GM23248 (cell line): Measurements from ENCODE around the gene CCDC86. TPM values are rescaled to one million over a fixed set of nuclear protein-coding genes. Genes with fewer than 3 reads are reported as not detected.
A peak's percentile ranks its signal among the peaks of the same experiment; 100 is the strongest.

ENCODE experiments used
- DNase-seq: peaks from one replicate; pipeline ENCODE4 v3.0.0-alpha.2; 2015
- H2AFZ ChIP-seq: fragments of 200-600 bp; sonication (generic); 2 replicates; pipeline ENCODE4 v1.6.1; 2016; ENCODE audit warnings: antibody characterized with exemption
- H3F3A ChIP-seq: fragments of 200-600 bp; sonication (generic); 2 replicates; pipeline ENCODE4 v1.6.1; 2016; ENCODE audit warnings: mild to moderate bottlenecking, antibody characterized with exemption, mixed run types; ENCODE audit not compliant: insufficient read depth
- H3K27ac ChIP-seq: fragments of 200-600 bp; sonication (generic); 2 replicates; pipeline ENCODE4 v1.5.1; 2016; ENCODE audit warnings: mild to moderate bottlenecking
- H3K27me3 ChIP-seq: fragments of 200-600 bp; sonication (generic); replicated peaks from 2 replicates; pipeline ENCODE4 v1.6.1; 2016; ENCODE audit warnings: mild to moderate bottlenecking; ENCODE audit not compliant: insufficient read depth
- H3K36me3 ChIP-seq: fragments of 200-600 bp; sonication (generic); 2 replicates; pipeline ENCODE4 v1.6.1; 2016; ENCODE audit warnings: low read depth, mild to moderate bottlenecking
- H3K4me1 ChIP-seq: fragments of 200-600 bp; sonication (generic); 2 replicates; pipeline ENCODE4 v1.6.1; 2016; ENCODE audit warnings: mild to moderate bottlenecking; ENCODE audit not compliant: insufficient read depth
- H3K4me2 ChIP-seq: fragments of 200-600 bp; sonication (generic); one replicate; pipeline ENCODE4 v1.6.1; 2016; ENCODE audit warnings: mild to moderate bottlenecking; ENCODE audit not compliant: unreplicated experiment
- H3K4me3 ChIP-seq: fragments of 200-600 bp; sonication (generic); 2 replicates; pipeline ENCODE4 v1.5.1; 2016; ENCODE audit warnings: mild to moderate bottlenecking
- H3K79me2 ChIP-seq: fragments of 200-600 bp; sonication (generic); 2 replicates; pipeline ENCODE4 v1.6.1; 2016; ENCODE audit warnings: mild to moderate bottlenecking; ENCODE audit not compliant: insufficient read depth
- H3K9ac ChIP-seq: fragments of 200-600 bp; sonication (generic); 2 replicates; pipeline ENCODE4 v1.6.1; 2016; ENCODE audit warnings: mild to moderate bottlenecking
- H3K9me2 ChIP-seq: fragments of 200-600 bp; sonication (generic); 2 replicates; pipeline ENCODE4 v1.6.1; 2016; ENCODE audit warnings: mixed run types, mild to moderate bottlenecking, moderate library complexity; ENCODE audit not compliant: insufficient read depth
- H3K9me3 ChIP-seq: fragments of 200-600 bp; sonication (generic); one replicate; pipeline ENCODE4 v1.6.1; 2017; ENCODE audit warnings: low read depth
- H4K20me1 ChIP-seq: fragments of 200-600 bp; sonication (generic); 2 replicates; pipeline ENCODE4 v1.6.0; 2016; ENCODE audit not compliant: insufficient read depth
- EZH2 ChIP-seq: fragments of 200-600 bp; sonication (generic); IDR thresholded peaks from 2 replicates; pipeline ENCODE4 v1.6.1; 2018; ENCODE audit warnings: antibody characterized with exemption, mild to moderate bottlenecking; ENCODE audit not compliant: insufficient read depth, poor library complexity, severe bottlenecking
- EZH2phosphoT487 ChIP-seq: fragments of 200-600 bp; sonication (generic); IDR thresholded peaks from 2 replicates; pipeline ENCODE4 v1.6.1; 2018; ENCODE audit warnings: antibody characterized with exemption, moderate library complexity, mild to moderate bottlenecking, low read depth; ENCODE audit not compliant: insufficient read depth
- WGBS, 2 experiments: methylation state at CpG; one replicate each; pipeline ENCODE4 v1.1.6; 2015 to 2017; ENCODE audit warnings: low lambda C conversion rate in 2 of 2, low coverage in 1 of 2; ENCODE audit errors: missing lambda C conversion rate in 2 of 2; 5-methylcytosine and 5-hydroxymethylcytosine counted together
- in situ Hi-C: fragments of 300-500 bp; cut with MboI; formaldehyde crosslinking; loops from 2 replicates; pipeline ENCODE4 v1.15.0; 2020
- polyA plus RNA-seq: library from polyadenylated mRNA; unstranded; fragments of >200 nt; fragmentation: Nextera tagmentation; extraction: Ambion mirVana; gene quantifications from 2 replicates; pipeline ENCODE4 v1.2.1, GENCODE V29; 2016
- total RNA-seq: library from RNA; depleted of rRNA; stranded (reverse); fragments of >200 nt; shearing (Covaris generic); gene quantifications from 2 replicates; pipeline ENCODE4 v1.2.3, GENCODE V29; 2014

The CCDC86 gene
- total and polyA plus RNA-seq, 2 experiments from 2014 or later: 10.7 to 37.6 TPM

DNA sequence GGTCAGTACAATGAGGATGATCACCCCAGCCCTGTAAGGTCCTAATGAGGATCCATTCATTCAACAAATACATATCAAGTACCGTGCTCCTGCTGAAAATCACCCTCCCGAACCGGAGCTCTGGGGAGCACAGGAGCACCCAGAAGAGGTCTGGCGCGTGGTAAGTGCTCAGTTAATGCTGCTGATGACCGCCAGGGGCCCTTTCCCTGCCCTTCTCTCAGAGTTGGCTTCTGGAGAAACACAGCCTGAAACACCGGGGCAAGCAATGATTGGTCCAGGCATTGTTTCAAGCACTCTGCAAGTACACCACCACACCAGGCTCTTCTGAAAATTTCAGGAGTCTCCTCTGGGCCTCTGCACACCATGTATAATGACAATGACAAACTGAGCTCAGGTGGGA, 3.8 kb upstream of the CCDC86 start:
- no peaks in the 10 kb centered on the region; the same call in 1 of the 2 replicates for H3K27me3 ChIP-seq
- H3K4me2 ChIP-seq: no peak overlapping the region
- peaks cover 12% of the 10 kb centered on the region for H3K79me2 ChIP-seq
- H3K36me3 ChIP-seq: no peaks in the 10 kb centered on the region
- H3K9ac ChIP-seq: no peak overlapping the region
- peaks cover 21% of the 10 kb centered on the region for H3K4me1 ChIP-seq
- DNase-seq: peak; percentile 52
- H2AFZ ChIP-seq: no peak overlapping the region
- H3K4me3 ChIP-seq: no peak overlapping the region
- TF ChIP-seq EZH2phosphoT487 (no peak), EZH2 (no peak)
- H3F3A ChIP-seq: peaks cover 6% of the 10 kb centered on the region; the same call in 1 of the 2 replicates
- in situ Hi-C loops: loop anchor here (10.0 kb wide), 1 partner anchor 57 kb away; no protein-coding TSS in a partner anchor
- no peaks in the 10 kb centered on the region for H4K20me1 ChIP-seq
- H3K9me2 ChIP-seq: no peaks in the 10 kb centered on the region
- no peaks in the 10 kb centered on the region for H3K9me3 ChIP-seq
- 45 to 51% methylated on average over 7 of the region's 7 CpGs for WGBS, 2 experiments
- no peak overlapping the region for H3K27ac ChIP-seq

DNA sequence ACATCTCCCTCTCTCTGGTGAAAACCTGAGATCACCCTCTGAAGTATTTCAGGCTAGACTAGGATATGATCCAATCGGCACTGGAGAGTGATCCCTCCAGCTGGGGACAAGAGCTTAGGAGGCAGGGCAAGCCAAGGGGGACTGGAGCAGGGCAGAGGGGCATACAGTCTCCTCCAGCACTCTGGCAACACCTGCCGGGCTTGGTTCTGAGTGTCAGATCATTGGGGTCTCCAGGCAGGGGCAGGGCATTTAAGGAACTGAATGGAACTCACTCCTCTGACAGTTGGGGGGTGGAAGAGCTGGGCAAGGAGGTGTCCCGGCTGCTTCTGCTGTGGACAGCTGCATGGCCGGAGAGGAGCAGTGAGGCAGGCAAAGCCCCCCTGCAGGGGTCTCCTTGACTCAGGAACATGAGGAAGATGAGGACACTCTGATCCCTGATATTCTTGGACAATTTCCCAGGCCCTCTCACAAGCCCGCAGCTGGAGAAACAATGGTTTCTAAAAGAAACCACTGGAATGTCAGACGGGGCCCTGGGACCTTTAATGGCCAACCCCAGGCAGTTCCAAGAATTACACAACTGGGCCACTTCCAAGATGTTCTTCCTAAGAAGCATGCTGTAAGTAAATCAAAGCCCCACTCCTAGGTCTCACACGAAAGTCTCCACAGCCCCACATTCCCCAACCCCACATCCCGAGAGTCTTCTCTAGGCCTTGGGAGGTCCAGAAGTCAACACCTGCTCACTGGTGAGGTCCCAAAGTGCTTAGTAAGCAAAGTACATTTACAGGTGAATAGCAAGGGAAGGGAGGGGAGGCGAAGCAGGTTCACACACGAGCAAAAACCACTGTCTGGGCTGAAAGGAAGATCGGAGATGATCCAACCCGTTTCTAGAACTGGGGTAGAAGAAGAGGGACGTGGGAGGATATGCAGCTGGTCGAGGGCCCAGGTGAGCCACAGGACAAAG, 1.2 kb upstream of the CCDC86 start:
- no peaks in the 10 kb centered on the region for H3K36me3 ChIP-seq
- no peaks in the 10 kb centered on the region for H3K27me3 ChIP-seq
- 52 to 53% methylated on average over 14 of the region's 14 CpGs for WGBS, 2 experiments
- no peaks in the 10 kb centered on the region for H3K9me2 ChIP-seq
- no peaks in the 10 kb centered on the region for H4K20me1 ChIP-seq
- peak; percentile 89 for DNase-seq
- in situ Hi-C loops: no loop called here
- H2AFZ ChIP-seq: 0 out of 2 replicates have a peak overlapping the region, but pooled peaks have one; percentile 88
- no peak for TF ChIP-seq EZH2
- H3K4me2 ChIP-seq: peak overlapping the region; percentile 45
- H3K4me3 ChIP-seq: no peak overlapping the region
- no peak overlapping the region for H3K9ac ChIP-seq
- peaks cover 38% of the 10 kb centered on the region for H3K79me2 ChIP-seq
- H3F3A ChIP-seq: peaks cover 6% of the 10 kb centered on the region; the same call in 1 of the 2 replicates
- no peaks in the 10 kb centered on the region for H3K9me3 ChIP-seq
- peaks cover 35% of the 10 kb centered on the region for H3K4me1 ChIP-seq
- H3K27ac ChIP-seq: 0 out of 2 replicates have a peak overlapping the region, but pooled peaks have one; percentile 16

DNA sequence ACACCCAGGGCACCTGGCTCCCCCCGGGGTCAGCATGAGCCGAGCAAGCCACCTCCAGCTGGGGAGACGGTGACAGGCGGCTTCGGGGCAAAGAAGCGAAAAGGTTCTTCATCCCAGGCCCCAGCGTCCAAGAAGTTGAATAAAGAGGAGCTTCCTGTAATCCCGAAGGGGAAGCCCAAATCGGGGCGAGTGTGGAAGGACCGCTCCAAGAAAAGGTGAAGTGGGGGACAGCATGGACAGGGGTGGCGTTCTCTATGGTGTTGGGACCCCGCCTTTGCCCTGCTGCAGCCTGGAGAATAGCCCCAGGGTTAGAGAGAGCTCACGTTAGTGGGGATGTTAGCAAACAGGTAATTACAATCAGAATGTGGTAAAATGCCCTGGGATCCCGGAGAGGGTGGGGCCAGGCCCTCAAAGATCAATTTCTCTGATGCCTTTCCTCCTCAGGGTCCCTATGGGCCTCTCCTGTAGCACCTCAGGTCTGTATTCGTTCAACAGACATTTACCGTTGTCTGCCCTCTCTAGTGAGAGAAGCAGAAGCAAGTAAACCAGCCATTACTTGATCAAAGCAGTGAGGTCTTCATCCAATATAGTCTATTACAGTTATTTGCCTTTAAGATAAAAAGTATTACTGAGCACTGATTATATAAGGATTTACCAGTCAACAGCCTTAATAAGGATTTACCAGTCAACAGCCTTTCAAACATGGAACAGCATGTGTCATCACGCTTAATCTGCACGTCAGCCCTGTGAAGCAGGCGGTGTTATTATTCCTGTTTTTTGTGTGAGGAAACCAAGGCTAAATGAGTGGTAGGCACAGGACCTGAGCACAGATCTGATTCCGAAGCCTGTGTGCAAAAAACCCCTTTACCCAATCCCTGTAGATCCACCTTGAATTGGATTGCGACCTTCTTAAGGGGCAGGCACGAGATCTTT, 1.0 kb downstream of the CCDC86 start:
- Histone ChIP-seq H3K79me2 (peaks cover 53% of the 10 kb centered on the region), H3K27ac (0 out of 2 replicates have a peak overlapping the region, but pooled peaks have one; percentile 19), H3K36me3 (no peaks in the 10 kb centered on the region), H3F3A (peaks cover 6% of the 10 kb centered on the region; the same call in 1 of the 2 replicates), H3K4me1 (peaks cover 35% of the 10 kb centered on the region), H2AFZ (peak overlapping the region; percentile 88), H3K4me3 (peak overlapping the region; percentile 87), H3K9ac (peak overlapping the region; percentile 88), H3K4me2 (peak overlapping the region; percentile 100), H3K9me2 (no peaks in the 10 kb centered on the region), H3K9me3 (no peaks in the 10 kb centered on the region), H4K20me1 (no peaks in the 10 kb centered on the region), H3K27me3 (no peaks in the 10 kb centered on the region)
- in situ Hi-C loops: no loop called here
- TF ChIP-seq EZH2phosphoT487 (no peak), EZH2 (no peak)
- WGBS, 2 experiments: 6 to 7% methylated on average over 23 of the region's 23 CpGs
- peak; percentile 60 for DNase-seq
